Measurements from ENCODE around the gene CLEC9A.
A peak's percentile ranks its signal among the peaks of the same experiment; 100 is the strongest.

The CLEC9A gene

GRCh38 chr12:10027311-10027710, 3.2 kb upstream of the CLEC9A start:
- Mint-ChIP-seq H3K36me3 (ENCODE audit: low read depth) (no peaks in the 10 kb centered on the region), H3K4me3 (no peak overlapping the region), H3K9me3 (no peaks in the 10 kb centered on the region), H3K27me3 (ENCODE audit: low read depth) (no peaks in the 10 kb centered on the region), H3K27ac (no peak overlapping the region), H3K4me1 (no peaks in the 10 kb centered on the region)
- TF ChIP-seq CTCF (IDR thresholded peaks at IDR 0.05; ENCODE audit: unreplicated experiment in 3 of 3): no peak

- no peak for TF ChIP-seq CTCF (IDR thresholded peaks at IDR 0.05; ENCODE audit: unreplicated experiment in 3 of 3)
- H3K36me3 Mint-ChIP-seq (ENCODE audit: low read depth): no peaks in the 10 kb centered on the region
- no peak overlapping the region for H3K27ac Mint-ChIP-seq
- H3K9me3 Mint-ChIP-seq: no peaks in the 10 kb centered on the region
- H3K27me3 Mint-ChIP-seq (ENCODE audit: low read depth): no peaks in the 10 kb centered on the region
- no peak overlapping the region for H3K4me3 Mint-ChIP-seq
- H3K4me1 Mint-ChIP-seq: no peaks in the 10 kb centered on the region
These were observed 2.8 kb upstream of the CLEC9A start for GRCh38 chr12:10027721-10028120.

GRCh38 chr12:10031321-10031720, 839 bp downstream of the CLEC9A start:
- H3K27ac Mint-ChIP-seq: no peak overlapping the region
- TF ChIP-seq CTCF (IDR thresholded peaks at IDR 0.05; ENCODE audit: unreplicated experiment in 3 of 3): no peak
- no peaks in the 10 kb centered on the region for H3K27me3 Mint-ChIP-seq (ENCODE audit: low read depth)
- no peaks in the 10 kb centered on the region for H3K36me3 Mint-ChIP-seq (ENCODE audit: low read depth)
- H3K4me3 Mint-ChIP-seq: no peak overlapping the region
- H3K4me1 Mint-ChIP-seq: no peaks in the 10 kb centered on the region
- no peaks in the 10 kb centered on the region for H3K9me3 Mint-ChIP-seq

- H3K4me3 Mint-ChIP-seq: no peak overlapping the region
- no peak for TF ChIP-seq CTCF (IDR thresholded peaks at IDR 0.05; ENCODE audit: unreplicated experiment in 3 of 3)
- no peaks in the 10 kb centered on the region for H3K9me3 Mint-ChIP-seq
- no peaks in the 10 kb centered on the region for H3K36me3 Mint-ChIP-seq (ENCODE audit: low read depth)
- peak overlapping the region in 1 of 3 experiments; percentile 7 for H3K27ac Mint-ChIP-seq
- H3K27me3 Mint-ChIP-seq (ENCODE audit: low read depth): no peaks in the 10 kb centered on the region
- H3K4me1 Mint-ChIP-seq: no peaks in the 10 kb centered on the region
These were observed 1.3 kb downstream of the CLEC9A start for GRCh38 chr12:10031771-10032175.

- Mint-ChIP-seq H3K36me3 (ENCODE audit: low read depth) (no peaks in the 10 kb centered on the region), H3K27ac (no peak overlapping the region), H3K4me1 (no peaks in the 10 kb centered on the region), H3K27me3 (ENCODE audit: low read depth) (no peaks in the 10 kb centered on the region), H3K9me3 (no peaks in the 10 kb centered on the region), H3K4me3 (no peak overlapping the region)
- peak; percentile 53 to 70 (median 60) for TF ChIP-seq CTCF (IDR thresholded peaks at IDR 0.05; ENCODE audit: unreplicated experiment in 3 of 3)
These were observed 3.5 kb downstream of the CLEC9A start for GRCh38 chr12:10033783-10034545.

GRCh38 chr12:10042167-10042566, 11.7 kb downstream of the CLEC9A start:
- H3K36me3 Mint-ChIP-seq (ENCODE audit: low read depth): no peaks in the 10 kb centered on the region
- no peak for TF ChIP-seq CTCF (IDR thresholded peaks at IDR 0.05; ENCODE audit: unreplicated experiment in 3 of 3)
- no peak overlapping the region for H3K4me3 Mint-ChIP-seq
- H3K27ac Mint-ChIP-seq: no peak overlapping the region
- no peaks in the 10 kb centered on the region for H3K9me3 Mint-ChIP-seq
- no peaks in the 10 kb centered on the region for H3K27me3 Mint-ChIP-seq (ENCODE audit: low read depth)
- H3K4me1 Mint-ChIP-seq: no peaks in the 10 kb centered on the region
